K562 (cell line): ENCODE measurements around the gene SOX12. TPM values are rescaled to one million over a fixed set of nuclear protein-coding genes. Genes with fewer than 3 reads are reported as not detected.
A peak's percentile ranks its signal among the peaks of the same experiment; 100 is the strongest.

Source experiments
- ADNP ChIP-seq: fragments of 200-800 bp; sonication (Bioruptor generic); IDR thresholded peaks from 2 replicates; pipeline ENCODE4 v1.6.1; 2016; ENCODE audit warnings: missing genetic modification characterization, missing compliant biosample characterization
- ARID4B ChIP-seq: sonication (generic); formaldehyde crosslinking; IDR thresholded peaks from 2 replicates; pipeline ENCODE4 v1.8.0; 2022; ENCODE audit warnings: mild to moderate bottlenecking, missing genetic modification reagents
- CBX5 ChIP-seq: IDR thresholded peaks from 2 replicates; pipeline ENCODE4 v1.6.1; 2014; ENCODE audit warnings: low read depth, borderline replicate concordance
- GATA2 ChIP-seq: sonication (generic); formaldehyde crosslinking; IDR thresholded peaks from 2 replicates; pipeline ENCODE4 v1.4.0; 2020; ENCODE audit warnings: mild to moderate bottlenecking, missing genetic modification reagents
- JUN ChIP-seq, 2 experiments: sonication (generic) in 1 of 2; formaldehyde crosslinking in 1 of 2; IDR thresholded peaks; 2 replicates each; pipeline versions ENCODE4 v1.6.1 to v1.8.0; 2012 to 2022; ENCODE audit warnings: borderline replicate concordance in 2 of 2, mild to moderate bottlenecking in 2 of 2, improper control_type of control experiment in 1 of 2, low read depth in 1 of 2, low read length in 1 of 2, missing genetic modification reagents in 1 of 2
- MNT ChIP-seq, 2 experiments: fragments of 450-650 bp; conservative IDR thresholded peaks; 2 replicates each; pipeline ENCODE4 v1.6.1; 2017; ENCODE audit warnings: mild to moderate bottlenecking in 2 of 2, moderate library complexity in 2 of 2
- NKRF ChIP-seq: fragments of 450-650 bp; IDR thresholded peaks from 2 replicates; pipeline ENCODE4 v1.6.1; 2016; ENCODE audit warnings: borderline replicate concordance
- RBBP5 ChIP-seq: fragments of 200-600 bp; sonication (generic); IDR thresholded peaks from 2 replicates; pipeline ENCODE4 v1.6.1; 2012; ENCODE audit warnings: borderline replicate concordance, mild to moderate bottlenecking, low read length, control low read depth, inconsistent platforms; ENCODE audit not compliant: insufficient read depth, poor library complexity, severe bottlenecking
- SP1 ChIP-seq: sonication (generic); formaldehyde crosslinking; IDR thresholded peaks from 2 replicates; pipeline ENCODE4 v1.8.1; 2022; ENCODE audit warnings: mild to moderate bottlenecking, missing genetic modification reagents
- VEZF1 ChIP-seq: fragments of 200-800 bp; sonication (Bioruptor generic); IDR thresholded peaks from 2 replicates; pipeline ENCODE4 v1.6.1; 2017; ENCODE audit warnings: missing genetic modification characterization, missing compliant biosample characterization
- ZNF212 ChIP-seq: fragments of 450-650 bp; formaldehyde crosslinking; IDR thresholded peaks from 2 replicates; pipeline ENCODE4 v1.4.0; 2020; ENCODE audit warnings: mild to moderate bottlenecking
- ZNF778 ChIP-seq: fragments of 450-650 bp; formaldehyde crosslinking; IDR thresholded peaks from 2 replicates; pipeline ENCODE4 v1.4.0; 2020; ENCODE audit warnings: mild to moderate bottlenecking, moderate library complexity
- polyA plus RNA-seq, 8 experiments: library from polyadenylated mRNA; depleted of rRNA in 4 of 8; stranded (reverse) in 5 of 8; unstranded in 3 of 8; fragments of >200 nt; fragmentation: Nextera tagmentation in 2 of 8; fragmentation: Illumina TruSeq in 1 of 8; extraction: Ambion mirVana in 2 of 8; extraction: Trizol in 1 of 8; gene quantifications; 2 replicates each; pipeline versions ENCODE4 v1.2.1 to v1.2.3, GENCODE V29; 2011 to 2014; ENCODE audit warnings: inconsistent platforms in 1 of 8, missing spikeins in 1 of 8
- total RNA-seq, 7 experiments: library from RNA; depleted of rRNA in 6 of 7; stranded (reverse); fragments of >200 nt in 6 of 7; fragmentation: Illumina TruSeq in 2 of 7; extraction: Trizol in 2 of 7; gene quantifications; 2 replicates each; pipeline versions ENCODE4 v1.2.1 to v1.2.3, GENCODE V29; 2011 to 2021; ENCODE audit warnings: low replicate concordance in 1 of 7

The SOX12 gene
- total and polyA plus RNA-seq, 9 of the 15 experiments (the other 6 are each of a cell fraction or from before 2014, with no cell fraction given) = 0.42 to 26.3 (median 2.6) TPM

- TF ChIP-seq VEZF1 (peak; percentile 11; the same call in 1 of the 2 replicates), CBX5 (no peak), ADNP (tag) (peak; percentile 68; the same call in 1 of the 2 replicates), SP1 (CRISPR knock-in tag) (no peak), JUN (IDR thresholded peaks at IDR 0.05; ENCODE audit: borderline replicate concordance, low read depth, low read length) (no peak), JUN (CRISPR knock-in tag; IDR thresholded peaks at IDR 0.05; ENCODE audit: borderline replicate concordance) (no peak), NKRF (no peak), MNT (conservative IDR thresholded peaks at IDR 0.05) (no peak), ZNF778 (CRISPR knock-in tag) (no peak), ZNF212 (CRISPR knock-in tag) (no peak), RBBP5 (no peak), GATA2 (0 out of 2 replicates have a peak, but pooled peaks have one; percentile 16), ARID4B (CRISPR knock-in tag) (no peak)
Observed at GRCh38 chr20:364905-365794, 39.8 kb downstream of the SOX12 start (continued).
